GM12872 (cell line): ENCODE measurements around the gene MEGF9.

Experiments used
- TF ChIP-seq, protein P1 (sequence below): IDR thresholded peaks from 3 replicates; pipeline ENCODE4 v1.5.1; 2011; ENCODE audit warnings: low read depth, mild to moderate bottlenecking, low read length, moderate library complexity; ENCODE audit not compliant: insufficient read depth

MEGF9 gene

DNA sequence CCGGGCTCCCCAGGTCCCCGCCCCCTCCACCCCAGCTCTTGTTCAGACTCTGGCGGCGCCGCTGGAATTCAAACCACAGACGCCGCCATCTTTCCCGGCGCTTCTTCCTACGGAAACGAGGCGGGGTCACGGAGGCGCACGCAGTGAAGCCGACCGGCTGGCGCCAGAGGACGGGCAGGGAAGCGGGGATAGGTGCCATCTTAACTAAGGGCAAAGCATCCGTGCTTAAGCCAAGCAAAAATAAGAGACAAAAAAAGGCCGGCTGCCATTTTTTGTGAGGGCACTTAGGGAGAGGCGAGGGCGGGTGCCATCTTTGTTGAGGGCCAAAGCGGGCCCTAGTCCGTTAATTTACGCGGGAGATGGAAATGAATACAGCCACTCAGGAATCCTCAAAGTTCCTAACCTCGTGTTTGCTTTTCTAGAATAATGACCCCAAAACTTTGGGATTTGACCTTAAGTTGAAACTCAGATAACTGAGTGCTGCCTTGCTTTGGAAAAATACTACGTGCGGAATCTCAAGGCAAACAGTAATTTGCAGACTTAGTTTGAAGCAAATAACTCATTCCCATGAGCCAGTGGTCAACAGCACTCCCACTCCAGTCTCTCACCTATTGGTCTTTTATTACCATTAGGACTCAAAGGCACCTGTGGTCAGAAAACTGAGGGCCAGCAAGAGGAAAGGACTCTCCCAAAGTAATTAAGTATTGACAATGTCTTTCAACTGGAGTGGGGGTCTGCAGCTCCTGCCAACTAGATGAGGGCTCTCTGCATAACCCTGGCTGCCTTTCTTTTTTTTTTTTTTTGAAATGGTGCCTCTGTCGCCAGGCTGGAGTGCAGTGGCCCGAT lies 134.0 kb downstream of the MEGF9 start, which contains the start of gene CDK5RAP2:
TSS of gene CDK5RAP2 (minus strand) at position 117 of the 846 bp plus-strand sequence. CDS start 189 bp downstream, outside the sequence.
- TF ChIP-seq, protein P1, sequence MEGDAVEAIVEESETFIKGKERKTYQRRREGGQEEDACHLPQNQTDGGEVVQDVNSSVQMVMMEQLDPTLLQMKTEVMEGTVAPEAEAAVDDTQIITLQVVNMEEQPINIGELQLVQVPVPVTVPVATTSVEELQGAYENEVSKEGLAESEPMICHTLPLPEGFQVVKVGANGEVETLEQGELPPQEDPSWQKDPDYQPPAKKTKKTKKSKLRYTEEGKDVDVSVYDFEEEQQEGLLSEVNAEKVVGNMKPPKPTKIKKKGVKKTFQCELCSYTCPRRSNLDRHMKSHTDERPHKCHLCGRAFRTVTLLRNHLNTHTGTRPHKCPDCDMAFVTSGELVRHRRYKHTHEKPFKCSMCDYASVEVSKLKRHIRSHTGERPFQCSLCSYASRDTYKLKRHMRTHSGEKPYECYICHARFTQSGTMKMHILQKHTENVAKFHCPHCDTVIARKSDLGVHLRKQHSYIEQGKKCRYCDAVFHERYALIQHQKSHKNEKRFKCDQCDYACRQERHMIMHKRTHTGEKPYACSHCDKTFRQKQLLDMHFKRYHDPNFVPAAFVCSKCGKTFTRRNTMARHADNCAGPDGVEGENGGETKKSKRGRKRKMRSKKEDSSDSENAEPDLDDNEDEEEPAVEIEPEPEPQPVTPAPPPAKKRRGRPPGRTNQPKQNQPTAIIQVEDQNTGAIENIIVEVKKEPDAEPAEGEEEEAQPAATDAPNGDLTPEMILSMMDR: no peak

DNA sequence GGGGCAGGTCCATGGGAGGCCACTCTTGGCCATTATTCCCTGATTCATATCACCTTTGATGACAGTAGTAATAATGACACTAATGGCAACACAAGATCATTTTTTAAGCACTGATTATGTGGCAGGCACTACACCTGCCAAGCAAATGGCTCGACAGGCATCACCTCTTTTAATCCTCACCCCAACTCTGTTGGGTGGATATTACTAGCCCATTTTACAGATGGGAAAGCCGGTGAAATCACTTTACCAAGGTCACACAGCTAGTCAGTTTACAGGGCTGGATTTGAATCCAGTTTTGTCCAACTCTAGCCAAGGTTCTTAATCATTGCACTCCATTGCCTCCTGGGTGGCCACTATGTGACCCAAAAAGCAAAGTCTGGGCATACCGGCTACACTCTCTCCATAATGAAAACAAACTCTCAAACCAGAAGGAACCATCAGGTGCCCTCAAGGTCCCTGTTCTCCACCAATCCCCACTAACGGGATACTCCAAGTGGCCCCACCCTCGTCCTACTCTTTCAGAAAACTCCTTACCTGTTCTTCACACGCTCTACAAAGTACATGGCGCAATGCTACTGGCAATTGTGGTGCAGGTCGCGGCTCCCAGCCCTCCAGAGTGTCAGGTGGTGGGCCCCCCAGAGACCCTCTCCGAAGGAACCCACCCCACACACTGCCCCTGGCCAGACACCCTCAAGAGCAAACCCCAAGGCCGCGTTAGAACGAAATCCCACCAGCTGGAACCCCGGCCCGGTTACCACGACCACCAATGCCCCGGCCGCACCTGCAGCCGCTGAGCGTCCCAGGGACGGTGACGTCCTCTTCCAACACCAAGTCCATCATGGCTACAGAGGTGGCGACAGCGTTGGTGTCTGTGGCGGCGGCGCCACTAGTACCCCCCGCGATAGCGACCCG lies 134.9 kb downstream of the MEGF9 start:
- TF ChIP-seq, protein P1: no peak

DNA sequence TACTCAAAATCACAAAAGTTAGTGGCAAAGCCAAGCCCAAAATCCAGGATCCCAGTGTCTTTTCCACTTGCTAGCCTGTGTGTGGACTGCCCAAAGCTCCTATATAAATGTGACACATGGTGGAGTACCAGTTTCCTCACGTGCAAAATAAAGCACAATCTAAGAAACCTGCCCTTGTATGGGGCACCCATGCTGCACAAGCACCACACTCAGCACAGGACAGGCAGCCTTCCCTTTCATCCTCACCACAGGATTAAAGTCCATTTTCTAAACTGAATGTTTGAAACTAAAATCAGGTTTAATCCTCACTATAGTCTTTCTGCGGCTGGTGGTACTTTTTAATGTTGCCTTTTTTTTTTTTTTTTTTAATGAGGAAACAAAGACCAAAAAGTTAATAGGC lies 139.8 kb downstream of the MEGF9 start:
- TF ChIP-seq, protein P1: no peak

DNA sequence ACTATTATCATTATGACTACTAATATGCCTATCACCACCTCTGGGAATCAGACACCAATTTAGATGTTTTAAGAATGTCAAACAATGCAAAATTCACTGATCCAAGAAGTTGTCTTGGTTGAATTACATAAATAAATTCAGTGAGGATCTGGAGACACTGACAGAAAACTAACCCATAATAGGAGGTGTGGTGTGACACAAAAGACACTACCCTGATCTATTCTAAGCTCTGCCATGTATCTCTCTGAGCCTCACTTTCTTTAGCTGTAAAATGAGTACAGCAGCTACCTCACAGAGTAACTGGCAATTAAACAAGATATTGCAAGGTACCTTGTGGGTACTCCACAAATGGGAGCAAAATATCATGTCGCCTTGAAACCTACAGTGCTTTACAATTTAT lies 141.8 kb downstream of the MEGF9 start:
- TF ChIP-seq, protein P1: no peak

DNA sequence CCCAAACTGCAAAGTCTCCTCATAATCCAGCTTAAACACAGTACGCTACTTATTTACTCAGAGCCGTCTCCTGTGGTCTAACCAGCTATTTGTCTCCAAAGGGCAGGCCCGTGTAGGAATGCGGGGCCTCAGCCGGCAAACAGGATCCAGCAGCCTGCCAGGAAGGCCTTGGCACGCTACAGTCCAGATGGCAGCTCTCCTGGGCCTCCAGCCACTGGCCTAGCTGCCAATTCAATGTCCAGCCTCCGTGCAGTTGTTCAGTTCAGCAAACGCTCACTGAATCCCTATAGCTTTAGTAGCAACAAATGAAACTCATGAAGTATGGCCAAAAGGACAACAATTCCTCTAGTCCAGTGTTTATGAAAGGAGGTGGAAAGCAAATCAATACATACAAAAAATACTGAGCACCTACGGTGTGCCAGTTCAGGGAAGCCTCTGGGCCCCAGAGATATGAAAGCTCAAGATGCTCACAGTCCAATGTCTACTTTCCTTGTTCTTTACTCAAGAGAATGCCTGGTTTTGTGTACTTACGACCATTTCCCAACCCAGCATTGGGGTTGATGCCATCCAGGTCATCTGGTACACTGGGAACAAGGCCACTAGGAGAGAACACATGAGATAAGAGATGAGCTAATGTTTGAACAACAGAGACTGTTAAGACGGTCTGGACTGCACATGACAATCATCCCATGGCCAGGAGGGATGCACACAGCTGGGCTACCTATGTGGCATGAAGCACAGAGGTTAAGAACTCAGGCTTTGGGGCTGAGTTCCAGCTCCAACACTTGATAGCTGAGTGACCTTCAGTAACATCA lies 142.6 kb downstream of the MEGF9 start:
- TF ChIP-seq, protein P1: no peak

DNA sequence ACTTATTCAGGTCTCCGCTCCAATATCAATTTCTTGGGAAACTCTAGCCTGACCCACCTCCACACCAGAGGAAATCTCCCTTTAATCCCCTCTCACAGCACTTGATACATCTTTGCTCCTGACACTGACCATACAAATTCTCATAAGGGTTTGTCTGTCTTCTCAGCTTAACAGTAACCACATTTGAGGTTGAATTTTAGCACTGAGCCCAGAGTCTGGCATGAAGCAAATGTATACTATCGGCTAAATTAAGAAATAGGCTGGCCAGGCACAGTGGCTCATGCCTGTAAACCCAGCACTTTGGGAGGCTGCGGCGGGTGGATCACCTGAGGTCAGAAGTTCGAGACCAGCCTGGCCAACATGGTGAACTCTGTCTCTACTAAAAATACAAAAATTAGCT lies 144.0 kb downstream of the MEGF9 start:
- TF ChIP-seq, protein P1: no peak
